ENCODE data around the gene BRD3OS.

- no peak for TF ChIP-seq CTCF (IDR thresholded peaks at IDR 0.05; ENCODE audit: insufficient read depth, low read depth, low read length)
- TF ChIP-seq EZH2 (IDR thresholded peaks at IDR 0.05; ENCODE audit: insufficient read depth, low read length), result no peak
Measured at GRCh38 chr9:134014946-134015345, 10.3 kb upstream of the BRD3OS start.

Data from astrocyte (in vitro differentiated cells and primary cell).